Measurements from ENCODE around the gene MGAT4B. TPM values are rescaled to one million over a fixed set of nuclear protein-coding genes. Genes with fewer than 3 reads are reported as not detected.

MGAT4B gene
- total RNA-seq, 2 experiments from 2014 or later = 61.1 to 96.5 TPM

- no peak for DNase-seq (ENCODE audit: low spot score)
- BruUV-seq (replicated peaks) = no TSS peak
- peak overlapping the region; percentile 43; the same call in 1 of the 2 replicates for H2AFZ ChIP-seq (ENCODE audit: low read length)
- H3K4me1 ChIP-seq (ENCODE audit: insufficient read depth, low read length, poor library complexity, severe bottlenecking) = peaks cover 32% of the 10 kb centered on the region
- peaks cover 22% of the 10 kb centered on the region; the same call in 1 of the 2 replicates for H3K79me2 ChIP-seq (ENCODE audit: insufficient read depth, low read depth, low read length)
- H3K27ac ChIP-seq (ENCODE audit: low read depth, low read length, poor library complexity, severe bottlenecking) = peak overlapping the region; percentile 59
- H3K4me2 ChIP-seq (ENCODE audit: low read length) = peak overlapping the region; percentile 95
- H3K9me3 ChIP-seq (ENCODE audit: low read length) = no peaks in the 10 kb centered on the region
- H3K9me2 ChIP-seq (ENCODE audit: insufficient read depth, low read length) = no peaks in the 10 kb centered on the region
- H3K36me3 ChIP-seq (ENCODE audit: insufficient read depth, low read length) = peaks cover 6% of the 10 kb centered on the region; the same call in 1 of the 2 replicates
- H4K20me1 ChIP-seq (ENCODE audit: insufficient read depth, low read length) = peaks cover 4% of the 10 kb centered on the region; the same call in 1 of the 2 replicates
- intact Hi-C loops (cut with micrococcal nuclease; ENCODE audit: unreplicated experiment) = no loop called here
- TF ChIP-seq EZH2phosphoT487 (IDR thresholded peaks at IDR 0.05; ENCODE audit: borderline replicate concordance, low read depth, low read length) (no peak), CTCF (conservative IDR thresholded peaks at IDR 0.05; ENCODE audit: low read length) (no peak)
- ChIA-PET POLR2A (interaction anchor here (0.7 to 1.6 kb wide), 3 partner anchors 37 to 1386 kb away, joined by 3 to 6 read pairs (median 5); no protein-coding TSS in a partner anchor), CTCF (ENCODE audit: unreplicated experiment) (no interaction called here)
- peak overlapping the region; percentile 99 for H3K4me3 ChIP-seq (ENCODE audit: low read depth, low read length, poor library complexity, severe bottlenecking)
Measured at GRCh38 chr5:179817890-179818745, 11.5 kb upstream of the MGAT4B start.

GRCh38 chr5:179817470-179817840 lies 10.8 kb upstream of the MGAT4B start:
- Histone ChIP-seq H3K9me3 (ENCODE audit: low read length) (no peaks in the 10 kb centered on the region), H3K79me2 (ENCODE audit: insufficient read depth, low read depth, low read length) (peaks cover 16% of the 10 kb centered on the region; the same call in 1 of the 2 replicates), H3K27ac (ENCODE audit: low read depth, low read length, poor library complexity, severe bottlenecking) (no peak overlapping the region), H3K9me2 (ENCODE audit: insufficient read depth, low read length) (no peaks in the 10 kb centered on the region), H3K4me1 (ENCODE audit: insufficient read depth, low read length, poor library complexity, severe bottlenecking) (peaks cover 30% of the 10 kb centered on the region), H2AFZ (ENCODE audit: low read length) (no peak overlapping the region), H3K36me3 (ENCODE audit: insufficient read depth, low read length) (no peaks in the 10 kb centered on the region), H3K4me2 (ENCODE audit: low read length) (no peak overlapping the region), H4K20me1 (ENCODE audit: insufficient read depth, low read length) (peaks cover 4% of the 10 kb centered on the region; the same call in 1 of the 2 replicates), H3K4me3 (ENCODE audit: low read depth, low read length, poor library complexity, severe bottlenecking) (no peak overlapping the region)
- ChIA-PET CTCF (ENCODE audit: unreplicated experiment) (no interaction called here), POLR2A (no interaction called here)
- no peak for TF ChIP-seq CTCF (conservative IDR thresholded peaks at IDR 0.05; ENCODE audit: low read length)
- TF ChIP-seq EZH2phosphoT487 (IDR thresholded peaks at IDR 0.05; ENCODE audit: borderline replicate concordance, low read depth, low read length) = no peak
- intact Hi-C loops (cut with micrococcal nuclease; ENCODE audit: unreplicated experiment) = no loop called here
- no peak for DNase-seq (ENCODE audit: low spot score)
- no TSS peak for BruUV-seq (replicated peaks)
